HepG2 (cell line): ENCODE measurements around the gene DPP8. TPM values are rescaled to one million over a fixed set of nuclear protein-coding genes. Genes with fewer than 3 reads are reported as not detected.

Experiments used
- ATAC-seq: fragments of 200-7000 bp; cut with Tn5 transposase; 3 replicates; pipeline ENCODE4 v1.9.1; 2020; ENCODE audit warnings: mild to moderate bottlenecking, moderate library complexity
- BruUV-seq: library from RNA; stranded (reverse); fragments of 400-500 nt; replicated peaks from 2 replicates; lab custom pipeline; 2021; lab: Mats Ljungman, UMichigan
- CTCF ChIA-PET: fragments of 300-600 bp; formaldehyde crosslinking; extraction: SDS; loops from one replicate; lab custom pipeline; 2021; ENCODE audit warnings: low total read pairs, inconsistent platforms, low intra/inter-chr PET ratio; lab: Yijun Ruan, JAX
- POLR2A ChIA-PET: fragments of 350-600 bp; sonication (Branson Sonifier 250); formaldehyde crosslinking; loops from one replicate; lab custom pipeline; 2020; ENCODE audit warnings: antibody characterized with exemption, inconsistent platforms; lab: Yijun Ruan, JAX
- DNase-seq: peaks from one replicate; pipeline ENCODE4 v3.0.0-alpha.2; 2015; ENCODE audit warnings: low spot score
- FAIRE-seq: peaks from 3 replicates; lab custom pipeline; 2011; peaks lifted over from hg19 to GRCh38; lab: Jason Lieb, UNC
- H2AFZ ChIP-seq: one replicate; pipeline ENCODE4 v1.6.1; 2011; ENCODE audit warnings: low read length, inconsistent platforms
- H3K27ac ChIP-seq: fragments of 300-600 bp; 3 replicates; pipeline ENCODE4 v1.8.0; 2011; ENCODE audit warnings: mixed run types, mild to moderate bottlenecking, mixed read lengths, low read length, inconsistent platforms; ENCODE audit not compliant: insufficient read depth; ENCODE audit errors: extremely low read length
- H3K27me3 ChIP-seq, 2 experiments: fragments of 200-600 bp in 1 of 2; 2 replicates in 1 of 2; 3 replicates in 1 of 2; pipeline versions ENCODE4 v1.6.0 to v1.8.0; 2011; ENCODE audit warnings: low read length in 2 of 2, mild to moderate bottlenecking in 2 of 2, moderate library complexity in 2 of 2, inconsistent platforms in 1 of 2; ENCODE audit not compliant: insufficient read depth in 2 of 2, control insufficient read depth in 1 of 2
- H3K36me3 ChIP-seq, 2 experiments: fragments of 200-600 bp in 1 of 2; replicated peaks in 1 of 2; 2 replicates in 1 of 2; 3 replicates in 1 of 2; pipeline versions ENCODE4 v1.5.1 to v1.8.0; 2011; ENCODE audit warnings: low read length in 2 of 2, inconsistent platforms in 1 of 2; ENCODE audit not compliant: insufficient read depth in 2 of 2, control insufficient read depth in 1 of 2
- H3K4me1 ChIP-seq: 2 replicates; pipeline ENCODE4 v1.5.1; 2012; ENCODE audit warnings: low read length, inconsistent platforms; ENCODE audit not compliant: insufficient read depth
- H3K4me2 ChIP-seq: 2 replicates; pipeline ENCODE4 v1.6.0; 2011; ENCODE audit warnings: low read depth, low read length, inconsistent platforms
- H3K4me3 ChIP-seq, 3 experiments: fragments of 200-600 bp in 1 of 3; sonication (generic), shearing (Covaris generic) in 1 of 3; replicated peaks in 1 of 3; 2 replicates each; pipeline ENCODE4 v1.5.1; 2011 to 2016; ENCODE audit warnings: low read length in 3 of 3, inconsistent platforms in 2 of 3, low read depth in 2 of 3, mild to moderate bottlenecking in 2 of 3, control low read depth in 1 of 3, mixed read lengths in 1 of 3; ENCODE audit not compliant: insufficient read depth in 1 of 3
- H3K79me2 ChIP-seq: one replicate; pipeline ENCODE4 v1.6.1; 2011; ENCODE audit warnings: low read length, inconsistent platforms; ENCODE audit not compliant: insufficient read depth
- H3K9ac ChIP-seq: 2 replicates; pipeline ENCODE4 v1.6.0; 2011; ENCODE audit warnings: mild to moderate bottlenecking, low read depth, low read length, inconsistent platforms; ENCODE audit not compliant: insufficient read depth
- H3K9me3 ChIP-seq: 2 replicates; pipeline ENCODE4 v1.5.1; 2012; ENCODE audit warnings: mild to moderate bottlenecking, low read length
- H4K20me1 ChIP-seq: 2 replicates; pipeline ENCODE4 v1.6.0; 2011; ENCODE audit warnings: inconsistent platforms, mild to moderate bottlenecking, low read length, moderate library complexity; ENCODE audit not compliant: insufficient read depth
- CBX1 ChIP-seq: IDR thresholded peaks from one replicate; pipeline ENCODE4 v1.6.1; 2016; ENCODE audit warnings: antibody characterized with exemption, low read depth
- CEBPB ChIP-seq: IDR thresholded peaks from 2 replicates; pipeline ENCODE4 v1.6.1; 2011; ENCODE audit warnings: low read depth, low read length, improper control_type of control experiment, borderline replicate concordance
- ELF1 ChIP-seq: sonication (generic); formaldehyde crosslinking; IDR thresholded peaks from 2 replicates; pipeline ENCODE4 v1.4.0; 2020; ENCODE audit warnings: missing genetic modification reagents
- MAFF ChIP-seq: IDR thresholded peaks from 2 replicates; pipeline ENCODE4 v1.6.1; 2011; ENCODE audit warnings: low read depth, low read length, improper control_type of control experiment
- MAFK ChIP-seq, 2 experiments: IDR thresholded peaks in 1 of 2; conservative IDR thresholded peaks in 1 of 2; 2 replicates each; pipeline ENCODE4 v1.6.1; 2011; ENCODE audit warnings: improper control_type of control experiment in 2 of 2, low read length in 2 of 2
- NBN ChIP-seq: fragments of 450-650 bp; conservative IDR thresholded peaks from 2 replicates; pipeline ENCODE4 v1.6.1; 2017
- PCBP2 ChIP-seq: fragments of 200-400 bp; formaldehyde crosslinking; optimal IDR thresholded peaks from 2 replicates; pipeline ENCODE3; 2018; ENCODE audit warnings: low read length, low read depth; ENCODE audit not compliant: poor library complexity, severe bottlenecking
- ZFP1 ChIP-seq: IDR thresholded peaks from 2 replicates; pipeline ENCODE4 v1.6.1; 2016
- ZNF841 ChIP-seq: sonication (generic); formaldehyde crosslinking; IDR thresholded peaks from 2 replicates; pipeline ENCODE4 v1.8.1; 2023; ENCODE audit warnings: missing genetic modification reagents, borderline replicate concordance
- WGBS: methylation state at CpG from one replicate; pipeline ENCODE4 v1.1.6; 2017; ENCODE audit warnings: low lambda C conversion rate; 5-methylcytosine and 5-hydroxymethylcytosine counted together
- in situ Hi-C: cut with HindIII; loops from 2 replicates; pipeline ENCODE4 v1.10.0; 2017; ENCODE audit warnings: low pct_unique_long_range_greater_than_20kb; ENCODE audit not compliant: extremely low pct_ligation_motif_present
- intact Hi-C: fragments of 100-400 bp; cut with micrococcal nuclease; formaldehyde crosslinking; loops from one replicate; pipeline ENCODE4 v1.10.0; 2022; ENCODE audit not compliant: unreplicated experiment
- polyA plus RNA-seq, 8 experiments: library from polyadenylated mRNA; depleted of rRNA in 3 of 8; stranded (reverse) in 7 of 8; unstranded in 1 of 8; fragments of >200 nt; fragmentation: Illumina TruSeq in 4 of 8; extraction: Trizol in 4 of 8; gene quantifications; 2 replicates each; pipeline versions ENCODE4 v1.2.1 to v1.2.3, GENCODE V29; 2011 to 2016; ENCODE audit warnings: low read depth in 4 of 8, missing spikeins in 1 of 8, mixed read lengths in 1 of 8; ENCODE audit not compliant: insufficient read depth in 1 of 8
- total RNA-seq, 5 experiments: library from RNA; depleted of rRNA; stranded (reverse); fragments of >200 nt; fragmentation: Illumina TruSeq; extraction: Trizol; gene quantifications; 2 replicates each; pipeline ENCODE4 v1.2.3, GENCODE V29; 2016; ENCODE audit warnings: low read depth in 1 of 5

Gene DPP8
- total and polyA plus RNA-seq, 2 of the 13 experiments (the other 11 are each of a cell fraction or from before 2014, with no cell fraction given): 18.0 to 26.3 TPM

- Histone ChIP-seq H3K36me3 (peaks cover 5 to 56% of the 10 kb centered on the region in 2 experiments), H3K9me3 (no peaks in the 10 kb centered on the region), H2AFZ (no peak overlapping the region), H3K27me3 (no peaks in the 10 kb centered on the region), H3K4me2 (no peak overlapping the region), H3K27ac (no peak overlapping the region), H4K20me1 (no peaks in the 10 kb centered on the region), H3K4me3 (no peak overlapping the region), H3K4me1 (no peaks in the 10 kb centered on the region), H3K79me2 (no peaks in the 10 kb centered on the region), H3K9ac (no peak overlapping the region)
- no peak for FAIRE-seq
- CTCF ChIA-PET: no interaction called here
- POLR2A ChIA-PET: no interaction called here
- in situ Hi-C loops (no loop called here), intact Hi-C loops (no loop called here)
- 98% methylated on average over 4 of the region's 4 CpGs for WGBS
- TF ChIP-seq ELF1 (CRISPR knock-in tag) (no peak), CBX1 (no peak), MAFK (conservative IDR thresholded peaks at IDR 0.05 in 1 of 2, IDR thresholded peaks at IDR 0.05 in 1 of 2; ENCODE audit: low read length in 2 of 2) (peak in 1 of 2 experiments; percentile 57; a peak in 3 of 4 replicates), ZNF841 (CRISPR knock-in tag) (no peak), MAFF (0 out of 2 replicates have a peak, but pooled peaks have one; percentile 21), NBN (no peak), ZFP1 (CRISPR knock-in tag) (no peak)
- no TSS peak for BruUV-seq
- no peak for DNase-seq
- no peak for ATAC-seq
Observed at GRCh38 chr15:65484876-65485275, 32.6 kb downstream of the DPP8 start.

- intact Hi-C loops: no loop called here
- FAIRE-seq (no peak), DNase-seq (no peak), ATAC-seq (no peak)
- no peak overlapping the region for H3K4me2 ChIP-seq
- ChIA-PET CTCF (no interaction called here), POLR2A (no interaction called here)
- WGBS: 97% methylated on average over 5 of the region's 5 CpGs
- no TSS peak for BruUV-seq
- H3K27me3 ChIP-seq: no peaks in the 10 kb centered on the region
- H3K9ac ChIP-seq: no peak overlapping the region
- H4K20me1 ChIP-seq: no peaks in the 10 kb centered on the region
- TF ChIP-seq PCBP2: no peak
- 0 out of 2 replicates have a peak, but pooled peaks have one; percentile 36 for TF ChIP-seq CEBPB
- no peak overlapping the region for H3K27ac ChIP-seq
- H3K36me3 ChIP-seq: peaks cover 12 to 51% of the 10 kb centered on the region in 2 experiments; a peak in 4 of 5 replicates
- no peaks in the 10 kb centered on the region for H3K79me2 ChIP-seq
- H3K9me3 ChIP-seq: no peaks in the 10 kb centered on the region
- no peak overlapping the region for H2AFZ ChIP-seq
- H3K4me1 ChIP-seq: no peaks in the 10 kb centered on the region
- in situ Hi-C loops: no loop called here
- H3K4me3 ChIP-seq: no peak overlapping the region
Observed at GRCh38 chr15:65476903-65477302, 40.6 kb downstream of the DPP8 start.
